ENCODE results near the gene LRRK2.
"Not testable (repeated sequence)": the region's sequence is repeated elsewhere in the genome, so short reads cannot be mapped to it uniquely, and the experiment has no call there.

The LRRK2 gene

DNA sequence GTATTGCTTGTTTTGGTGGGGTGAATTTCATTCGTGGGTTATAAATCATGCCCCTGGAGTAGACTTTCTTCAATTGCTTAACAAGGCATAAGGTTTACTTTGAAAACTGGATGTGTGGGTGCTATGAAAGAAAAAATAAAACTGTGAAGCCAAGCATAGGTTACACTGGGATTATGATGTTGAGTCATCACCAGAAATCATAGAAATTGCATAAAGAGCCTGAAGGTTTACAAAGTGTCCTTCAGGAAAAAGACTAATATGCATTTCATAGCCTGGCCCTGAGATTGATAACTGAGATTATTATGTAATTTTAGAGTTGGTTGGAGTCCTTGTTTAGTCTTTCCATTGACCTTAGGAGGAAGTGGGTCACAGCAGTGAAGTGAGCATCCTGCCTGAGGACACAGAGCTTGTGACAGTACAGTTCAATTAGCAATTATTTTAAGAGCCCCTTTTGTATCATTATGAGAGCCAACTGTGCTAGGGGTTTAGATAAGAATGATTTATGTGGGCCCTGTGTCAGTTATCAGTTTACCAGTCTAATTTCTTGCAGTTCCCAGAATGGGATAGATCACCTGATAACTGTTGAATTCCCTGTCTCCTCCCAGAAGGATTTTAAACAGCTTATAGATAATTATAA, 13.6 kb downstream of the LRRK2 start:
- TF ChIP-seq, protein P1, sequence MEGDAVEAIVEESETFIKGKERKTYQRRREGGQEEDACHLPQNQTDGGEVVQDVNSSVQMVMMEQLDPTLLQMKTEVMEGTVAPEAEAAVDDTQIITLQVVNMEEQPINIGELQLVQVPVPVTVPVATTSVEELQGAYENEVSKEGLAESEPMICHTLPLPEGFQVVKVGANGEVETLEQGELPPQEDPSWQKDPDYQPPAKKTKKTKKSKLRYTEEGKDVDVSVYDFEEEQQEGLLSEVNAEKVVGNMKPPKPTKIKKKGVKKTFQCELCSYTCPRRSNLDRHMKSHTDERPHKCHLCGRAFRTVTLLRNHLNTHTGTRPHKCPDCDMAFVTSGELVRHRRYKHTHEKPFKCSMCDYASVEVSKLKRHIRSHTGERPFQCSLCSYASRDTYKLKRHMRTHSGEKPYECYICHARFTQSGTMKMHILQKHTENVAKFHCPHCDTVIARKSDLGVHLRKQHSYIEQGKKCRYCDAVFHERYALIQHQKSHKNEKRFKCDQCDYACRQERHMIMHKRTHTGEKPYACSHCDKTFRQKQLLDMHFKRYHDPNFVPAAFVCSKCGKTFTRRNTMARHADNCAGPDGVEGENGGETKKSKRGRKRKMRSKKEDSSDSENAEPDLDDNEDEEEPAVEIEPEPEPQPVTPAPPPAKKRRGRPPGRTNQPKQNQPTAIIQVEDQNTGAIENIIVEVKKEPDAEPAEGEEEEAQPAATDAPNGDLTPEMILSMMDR (IDR thresholded peaks at IDR 0.05; ENCODE audit: extremely low read depth, missing control alignments), result no peak
- no peak for DNase-seq (ENCODE audit: low spot score)

DNA sequence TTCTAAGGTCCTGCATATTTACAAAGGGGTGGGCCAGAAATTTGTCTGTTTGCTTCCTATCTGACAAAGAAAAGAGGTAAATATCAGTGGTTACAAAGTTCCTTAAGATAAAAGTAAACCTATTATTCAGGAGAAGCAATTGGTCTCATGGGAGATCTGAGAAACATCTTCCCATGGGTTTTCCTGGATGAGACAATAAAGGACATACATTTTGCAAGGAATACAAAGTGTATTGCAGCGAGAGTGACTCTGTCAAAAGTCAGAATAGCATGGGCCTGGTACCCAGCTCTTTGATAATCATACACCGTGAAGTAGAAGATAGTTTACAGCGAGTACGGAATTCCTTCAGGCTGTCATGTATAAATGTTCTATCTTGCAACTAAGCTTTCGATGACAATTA, 14.2 kb downstream of the LRRK2 start:
- DNase-seq (ENCODE audit: low spot score), result no peak
- TF ChIP-seq, protein P1 (IDR thresholded peaks at IDR 0.05; ENCODE audit: extremely low read depth, missing control alignments), result no peak

DNA sequence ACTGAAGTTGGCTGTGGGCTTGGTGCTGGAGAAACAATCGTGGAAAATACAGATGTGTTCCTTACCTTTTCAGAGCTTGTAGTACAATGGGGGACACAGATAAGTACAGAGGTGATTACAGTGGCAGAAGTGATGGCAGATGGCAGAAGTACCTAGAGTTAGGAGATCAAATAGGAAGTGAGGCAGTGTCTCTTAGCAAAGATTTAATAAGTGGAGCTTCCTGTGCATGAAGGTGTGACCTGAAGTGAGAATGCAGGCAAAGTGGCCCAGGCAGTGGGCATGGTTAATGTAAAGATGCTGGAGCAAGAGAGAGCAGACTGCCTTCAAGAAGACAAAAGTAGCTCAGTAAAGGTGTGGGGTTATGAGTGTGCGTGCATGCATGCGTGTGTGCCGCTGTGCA, 16.0 kb downstream of the LRRK2 start:
- no peak for DNase-seq (ENCODE audit: low spot score)
- TF ChIP-seq, protein P1 (IDR thresholded peaks at IDR 0.05; ENCODE audit: extremely low read depth, missing control alignments), result no peak

DNA sequence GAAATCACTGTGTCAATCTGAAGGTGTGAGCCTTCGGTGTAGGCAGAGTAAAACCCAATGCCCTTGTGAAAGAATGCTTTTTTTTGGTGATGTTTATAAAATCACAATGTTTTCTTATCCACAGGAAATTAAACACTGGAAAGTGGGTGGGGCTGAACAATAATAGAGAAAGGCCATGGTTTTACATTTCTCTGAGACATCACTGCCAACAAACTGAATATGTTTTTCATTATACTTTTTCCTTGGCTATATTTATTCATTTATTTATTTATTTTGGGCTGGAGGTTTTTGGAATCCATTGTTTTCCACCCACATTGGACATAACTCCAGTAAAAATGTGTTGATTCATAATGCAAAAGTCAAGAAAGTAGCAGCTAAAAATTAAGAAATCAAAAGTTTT, 16.9 kb downstream of the LRRK2 start:
- TF ChIP-seq, protein P1 (IDR thresholded peaks at IDR 0.05; ENCODE audit: extremely low read depth, missing control alignments), result no peak
- no peak for DNase-seq (ENCODE audit: low spot score)

DNA sequence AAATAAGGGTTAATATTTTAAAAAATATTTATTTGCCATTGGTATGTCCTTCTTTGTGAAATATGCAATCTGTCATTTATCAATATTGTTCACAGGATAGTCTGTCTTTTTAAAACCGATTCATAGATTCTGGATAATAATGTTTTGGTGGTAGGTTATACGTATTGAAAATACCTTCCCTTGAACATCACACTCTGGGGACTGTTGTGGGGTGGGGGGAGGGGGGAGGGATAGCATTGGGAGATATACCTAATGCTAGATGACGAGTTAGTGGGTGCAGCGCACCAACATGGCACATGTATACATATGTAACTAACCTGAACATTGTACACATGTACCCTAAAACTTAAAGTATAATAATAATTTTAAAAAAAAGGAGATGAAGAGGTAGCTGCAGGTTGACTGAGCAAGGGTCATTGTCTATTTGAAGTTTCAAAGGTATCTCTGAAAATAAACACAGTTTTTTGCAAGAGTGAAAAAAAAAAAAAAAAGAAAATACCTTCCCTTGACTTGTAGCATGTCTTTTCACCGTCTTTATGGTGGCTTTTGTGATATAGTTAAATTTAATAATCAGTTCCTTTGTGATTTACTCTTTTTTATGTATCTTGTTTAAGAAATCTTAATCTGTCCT, 19.8 kb downstream of the LRRK2 start:
- DNase-seq (ENCODE audit: low spot score), result not testable (repeated sequence)

DNA sequence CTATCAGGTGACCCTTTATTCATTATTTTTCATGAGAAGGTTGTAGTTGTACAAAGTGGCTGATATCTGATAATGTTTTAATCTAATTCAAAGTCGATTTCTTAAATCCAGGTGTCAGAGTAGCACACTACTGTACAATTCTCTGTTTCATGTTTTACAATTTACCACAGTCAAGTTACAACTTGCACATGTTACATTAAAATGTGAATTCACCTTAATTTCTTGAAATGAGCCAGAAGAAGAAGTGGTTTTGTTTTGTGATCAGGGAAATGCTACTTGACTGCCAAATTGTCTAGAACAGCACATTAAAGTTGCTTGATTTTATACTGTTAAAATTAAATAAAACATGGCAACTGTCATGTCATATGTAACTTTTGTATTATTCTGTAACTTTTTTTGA, 23.2 kb downstream of the LRRK2 start:
- TF ChIP-seq, protein P1 (IDR thresholded peaks at IDR 0.05; ENCODE audit: extremely low read depth, missing control alignments), result no peak
- DNase-seq (ENCODE audit: low spot score), result no peak

DNA sequence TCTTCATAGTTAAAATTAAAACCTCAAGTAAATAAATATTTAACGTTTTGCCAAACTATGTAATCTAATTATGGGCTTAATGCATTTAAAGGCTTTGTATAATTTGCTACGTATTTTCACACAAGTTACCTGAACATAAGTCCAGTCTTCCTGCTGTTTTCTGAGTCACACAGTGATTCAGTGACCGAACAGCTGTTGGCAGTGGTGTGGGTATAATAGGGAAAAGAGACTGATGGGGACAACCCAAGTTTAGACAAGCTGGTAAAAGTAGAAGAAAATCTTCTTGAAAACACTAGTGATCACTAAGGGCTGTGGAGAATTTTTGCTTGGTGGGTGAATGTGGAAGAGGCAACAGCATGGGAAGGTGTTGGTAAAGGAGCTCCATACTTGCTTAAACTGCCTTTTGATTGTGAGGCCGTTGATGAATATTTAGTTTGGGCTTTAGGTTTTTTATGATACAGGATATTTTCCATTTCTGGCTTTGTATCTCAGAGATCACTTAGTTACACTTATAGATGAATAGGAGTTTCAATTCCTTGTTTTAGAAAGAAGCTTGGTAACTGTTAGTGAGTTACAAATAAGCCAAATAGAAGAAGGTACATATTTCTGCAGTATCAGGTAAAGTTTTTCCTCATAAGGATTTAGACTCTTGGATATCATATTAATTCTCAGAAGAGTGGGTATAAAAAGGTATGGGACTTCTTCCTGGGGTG, 23.9 kb downstream of the LRRK2 start:
- no peak for DNase-seq (ENCODE audit: low spot score)
- TF ChIP-seq, protein P1 (IDR thresholded peaks at IDR 0.05; ENCODE audit: extremely low read depth, missing control alignments), result no peak

DNA sequence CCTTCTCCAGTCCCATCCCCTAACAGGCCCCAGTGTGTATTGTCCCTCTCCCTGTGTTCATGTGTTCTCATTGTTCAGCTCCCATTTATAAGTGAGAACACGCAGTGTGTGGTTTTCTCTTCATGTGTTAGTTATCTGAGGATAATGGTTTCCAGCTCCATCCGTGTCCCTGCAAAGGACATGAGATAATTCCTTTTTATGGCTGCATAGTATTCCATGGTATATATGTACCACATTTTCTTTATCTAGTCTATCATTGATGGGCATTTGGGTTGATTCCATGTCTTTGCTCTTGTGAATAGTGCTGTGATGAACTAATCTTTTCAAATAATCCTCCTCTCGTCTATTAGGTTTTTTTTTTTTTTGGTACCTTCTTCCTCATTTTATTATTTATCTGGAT, 25.9 kb downstream of the LRRK2 start:
- DNase-seq (ENCODE audit: low spot score), result not testable (repeated sequence)

All from GM20000 (cell line).